GM12878 (cell line): ENCODE measurements around the gene METRNL. TPM values are rescaled to one million over a fixed set of nuclear protein-coding genes. Genes with fewer than 3 reads are reported as not detected.
A peak's percentile ranks its signal among the peaks of the same experiment; 100 is the strongest.
"Not testable (repeated sequence)": the region's sequence is repeated elsewhere in the genome, so short reads cannot be mapped to it uniquely, and the experiment has no call there.

Source experiments
- ATAC-seq: fragments of 200-7000 bp; cut with Tn5 transposase; 3 replicates; pipeline ENCODE4 v1.9.1; 2020; ENCODE audit warnings: mild to moderate bottlenecking, moderate library complexity
- BruUV-seq: library from RNA; stranded (reverse); fragments of 400-500 nt; replicated peaks from 2 replicates; lab custom pipeline; 2021; lab: Mats Ljungman, UMichigan
- CTCF ChIA-PET: fragments of 300-600 bp; sonication (Branson Sonifier 250); formaldehyde crosslinking; extraction: SDS; loops from one replicate; lab custom pipeline; 2021; ENCODE audit warnings: inconsistent platforms; lab: Yijun Ruan, JAX
- POLR2A ChIA-PET: fragments of 350-600 bp; formaldehyde crosslinking; extraction: SDS; loops from one replicate; lab custom pipeline; 2021; ENCODE audit warnings: inconsistent platforms; lab: Charles Lee
- RAD21 ChIA-PET: fragments of 300-600 bp; sonication (Branson Sonifier 250); formaldehyde crosslinking; loops from one replicate; lab custom pipeline; 2023; ENCODE audit warnings: antibody characterized with exemption; ENCODE audit not compliant: unreplicated experiment; lab: Charles Lee
- SMC1A ChIA-PET: fragments of 300-600 bp; sonication (Branson Sonifier 250); formaldehyde crosslinking; loops from one replicate; lab custom pipeline; 2023; ENCODE audit not compliant: unreplicated experiment, uncharacterized antibody; lab: Charles Lee
- DNase-seq: peaks from one replicate; pipeline ENCODE4 v3.0.0-alpha.2; 2011; ENCODE audit warnings: low read depth, low spot score
- FAIRE-seq: peaks from 3 replicates; lab custom pipeline; 2011; peaks lifted over from hg19 to GRCh38; lab: Jason Lieb, UNC
- H2AFZ ChIP-seq: 2 replicates; pipeline ENCODE4 v1.6.0; 2011; ENCODE audit warnings: low read depth, low read length, control low read depth; ENCODE audit not compliant: control insufficient read depth
- H3K27ac ChIP-seq: 2 replicates; pipeline ENCODE4 v1.5.1; 2011; ENCODE audit warnings: control low read depth; ENCODE audit not compliant: control insufficient read depth, insufficient read depth
- H3K27me3 ChIP-seq, 2 experiments: replicated peaks in 1 of 2; 2 replicates each; pipeline versions ENCODE4 v1.6.0 to v1.6.1; 2011; ENCODE audit warnings: low read length in 1 of 2; ENCODE audit not compliant: control insufficient read depth in 2 of 2, insufficient read depth in 2 of 2
- H3K36me3 ChIP-seq, 2 experiments: 2 replicates each; pipeline ENCODE4 v1.5.1; 2011; ENCODE audit warnings: low read length in 1 of 2; ENCODE audit not compliant: control insufficient read depth in 2 of 2, insufficient read depth in 2 of 2
- H3K4me1 ChIP-seq: 2 replicates; pipeline ENCODE4 v1.6.1; 2011; ENCODE audit warnings: mild to moderate bottlenecking, low read length, moderate library complexity, mixed read lengths; ENCODE audit not compliant: control insufficient read depth, insufficient read depth
- H3K4me2 ChIP-seq: 2 replicates; pipeline ENCODE4 v1.6.0; 2011; ENCODE audit warnings: control low read depth; ENCODE audit not compliant: control insufficient read depth, insufficient read depth
- H3K4me3 ChIP-seq: fragments of 200-600 bp; sonication (generic); 2 replicates; pipeline ENCODE4 v1.5.1; 2016
- H3K79me2 ChIP-seq: 2 replicates; pipeline ENCODE4 v1.6.0; 2011; ENCODE audit warnings: low read length; ENCODE audit not compliant: control insufficient read depth, insufficient read depth
- H3K9ac ChIP-seq: 2 replicates; pipeline ENCODE4 v1.8.0; 2011; ENCODE audit warnings: low read length, control low read depth, mixed read lengths; ENCODE audit not compliant: control insufficient read depth, insufficient read depth
- H3K9me3 ChIP-seq: replicated peaks from 3 replicates; pipeline ENCODE4 v1.5.1; 2011; ENCODE audit warnings: mild to moderate bottlenecking, low read length; ENCODE audit not compliant: control insufficient read depth, insufficient read depth
- H4K20me1 ChIP-seq: 2 replicates; pipeline ENCODE4 v1.6.0; 2011; ENCODE audit not compliant: control insufficient read depth, insufficient read depth
- CBX3 ChIP-seq: fragments of 200-600 bp; sonication (generic); IDR thresholded peaks from 2 replicates; pipeline ENCODE4 v1.6.1; 2016; ENCODE audit warnings: low read depth, borderline replicate concordance
- CBX5 ChIP-seq: sonication (generic); IDR thresholded peaks from 2 replicates; pipeline ENCODE4 v1.6.1; 2016; ENCODE audit warnings: low read depth, moderate library complexity, mild to moderate bottlenecking, inconsistent platforms
- MXI1 ChIP-seq: fragments of 150-350 bp; IDR thresholded peaks from 2 replicates; pipeline ENCODE4 v1.6.1; 2011; ENCODE audit warnings: low read depth, mild to moderate bottlenecking, inconsistent platforms, low read length, improper control_type of control experiment
- NFXL1 ChIP-seq: fragments of 450-650 bp; IDR thresholded peaks from 2 replicates; pipeline ENCODE4 v1.6.1; 2017; ENCODE audit warnings: antibody characterized with exemption, mild to moderate bottlenecking, borderline replicate concordance
- RFX5 ChIP-seq: IDR thresholded peaks from 2 replicates; pipeline ENCODE4 v1.6.1; 2011; ENCODE audit warnings: low read depth, low read length, improper control_type of control experiment
- SP1 ChIP-seq: IDR thresholded peaks from one replicate; pipeline ENCODE4 v1.6.1; 2011; ENCODE audit warnings: low read depth, low read length
- SRF ChIP-seq, 2 experiments: IDR thresholded peaks; 2 replicates each; pipeline ENCODE4 v1.6.1; 2011; ENCODE audit warnings: low read depth in 2 of 2, low read length in 2 of 2, mild to moderate bottlenecking in 1 of 2, moderate library complexity in 1 of 2
- STAT1 ChIP-seq: fragments of 450-650 bp; conservative IDR thresholded peaks from 2 replicates; pipeline ENCODE4 v1.6.1; 2014; ENCODE audit warnings: antibody characterized with exemption, mild to moderate bottlenecking
- STAT3 ChIP-seq: IDR thresholded peaks from 2 replicates; pipeline ENCODE4 v1.6.1; 2011; ENCODE audit warnings: low read depth, low read length, improper control_type of control experiment
- SUPT20H ChIP-seq: IDR thresholded peaks from 2 replicates; pipeline ENCODE4 v1.6.1; 2011; ENCODE audit warnings: low read depth, mild to moderate bottlenecking, low read length, moderate library complexity, borderline replicate concordance; ENCODE audit not compliant: control insufficient read depth
- TBL1XR1 ChIP-seq: IDR thresholded peaks from 2 replicates; pipeline ENCODE4 v1.6.1; 2012; ENCODE audit warnings: low read depth, low read length, improper control_type of control experiment
- ZBED1 ChIP-seq: IDR thresholded peaks from 2 replicates; pipeline ENCODE4 v1.6.1; 2016; ENCODE audit warnings: borderline replicate concordance
- WGBS: methylation state at CpG from one replicate; pipeline ENCODE4 v1.1.6; 2016; ENCODE audit warnings: low lambda C conversion rate; ENCODE audit not compliant: insufficient replicate concordance, insufficient coverage; ENCODE audit errors: missing lambda C conversion rate; 5-methylcytosine and 5-hydroxymethylcytosine counted together
- in situ Hi-C: fragments of 300-500 bp; cut with MboI; formaldehyde crosslinking; loops from 9 replicates; pipeline ENCODE4 v1.14.3; 2018; ENCODE audit warnings: mixed read lengths
- intact Hi-C: fragments of 100-400 bp; cut with micrococcal nuclease; formaldehyde crosslinking; loops from one replicate; pipeline ENCODE4 v1.14.2; 2022; ENCODE audit not compliant: unreplicated experiment
- polyA plus RNA-seq, 11 experiments: library from polyadenylated mRNA; depleted of rRNA in 4 of 11; unstranded in 6 of 11; stranded (reverse) in 5 of 11; fragments of >200 nt; fragmentation: Nextera tagmentation in 4 of 11; fragmentation: Illumina TruSeq in 1 of 11; extraction: Ambion mirVana in 4 of 11; extraction: Trizol in 1 of 11; gene quantifications; 1 replicate in 1 of 11; 2 replicates in 10 of 11; pipeline versions ENCODE4 v1.2.1 to v1.2.3, GENCODE V29; 2011 to 2016; ENCODE audit warnings: inconsistent platforms in 2 of 11, missing spikeins in 2 of 11, low read depth in 1 of 11
- total RNA-seq, 4 experiments: library from RNA; depleted of rRNA in 3 of 4; stranded (reverse); fragments of >200 nt in 3 of 4; fragmentation: Illumina TruSeq in 1 of 4; extraction: Trizol in 1 of 4; gene quantifications; 2 replicates each; pipeline versions ENCODE4 v1.2.1 to v1.2.3, GENCODE V29; 2013 to 2021
- TF ChIP-seq, protein P1 (sequence below): fragments of 150-350 bp; IDR thresholded peaks from 2 replicates; pipeline ENCODE4 v1.6.1; 2014; ENCODE audit warnings: mild to moderate bottlenecking, low read depth, low read length
- TF ChIP-seq, protein P2 (sequence below): fragments of 150-350 bp; IDR thresholded peaks from 2 replicates; pipeline ENCODE4 v1.6.1; 2016; ENCODE audit warnings: low read depth, low read length

METRNL gene
- total and polyA plus RNA-seq, 10 of the 15 experiments (the other 5 are each of a cell fraction or from before 2014, with no cell fraction given): 0.05 to 3.7 (median 0.48) TPM; not detected in 2

DNA sequence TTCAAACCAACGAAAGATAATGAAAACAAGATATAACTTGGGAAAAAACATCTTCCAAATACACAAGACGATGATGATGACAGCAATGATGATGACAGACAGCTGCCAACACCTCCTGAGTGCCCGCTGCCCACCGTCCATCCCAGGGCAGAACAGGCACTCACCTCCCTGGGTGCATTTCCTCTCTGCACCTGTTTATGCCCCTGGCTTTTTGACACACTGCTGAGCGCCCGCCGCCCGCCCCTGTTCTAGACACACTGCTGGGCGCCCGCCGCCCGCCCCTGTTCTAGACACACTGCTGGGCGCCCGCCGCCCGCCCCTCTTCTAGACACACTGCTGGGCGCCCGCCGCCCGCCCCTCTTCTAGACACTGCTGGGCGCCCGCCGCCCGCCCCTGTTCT, 40.4 kb upstream of the METRNL start:
- ATAC-seq, H4K20me1 ChIP-seq, POLR2A ChIA-PET, H3K4me1 ChIP-seq, H3K4me3 ChIP-seq, H3K4me2 ChIP-seq, intact Hi-C loops, H3K36me3 ChIP-seq, FAIRE-seq, BruUV-seq, in situ Hi-C loops, H3K9ac ChIP-seq, H2AFZ ChIP-seq, RAD21 ChIA-PET, CTCF ChIA-PET, H3K79me2 ChIP-seq, H3K27me3 ChIP-seq, DNase-seq, SMC1A ChIA-PET, H3K27ac ChIP-seq: not testable (repeated sequence)
- peaks cover 14% of the 10 kb centered on the region for H3K9me3 ChIP-seq
- WGBS: 84% methylated on average over 4 of the region's 24 CpGs

DNA sequence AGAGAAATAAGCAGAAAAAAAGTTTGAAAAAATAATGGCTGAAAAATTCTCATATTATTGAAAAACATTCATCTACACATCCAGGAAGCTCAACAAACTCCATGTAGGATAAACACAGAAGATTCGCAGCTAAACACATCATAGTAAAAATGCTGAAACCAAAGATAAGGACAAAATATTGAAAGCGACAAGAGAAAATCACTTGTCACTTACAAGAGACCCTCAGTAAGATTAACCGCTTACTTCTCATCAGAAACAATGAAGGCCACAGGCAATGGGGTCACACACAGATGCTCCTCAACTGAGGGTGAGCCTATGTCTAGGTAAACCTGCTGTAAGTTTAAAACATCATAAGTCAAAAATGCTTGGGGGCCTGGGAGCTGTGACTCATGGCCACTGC, 38.1 kb upstream of the METRNL start:
- no peak overlapping the region for H3K4me2 ChIP-seq
- H3K27ac ChIP-seq: no peak overlapping the region
- no peaks in the 10 kb centered on the region for H3K79me2 ChIP-seq
- TF ChIP-seq STAT3 (no peak), TBL1XR1 (no peak), ZBED1 (no peak), NFXL1 (no peak), MXI1 (no peak), RFX5 (no peak), SUPT20H (no peak), SRF (IDR thresholded peaks at IDR 0.05; ENCODE audit: low read depth in 2 of 2, low read length in 2 of 2) (no peak), SP1 (no peak), CBX3 (0 out of 2 replicates have a peak, but pooled peaks have one; percentile 92), CBX5 (peak; percentile 97), STAT1 (no peak)
- TF ChIP-seq, protein P1, sequence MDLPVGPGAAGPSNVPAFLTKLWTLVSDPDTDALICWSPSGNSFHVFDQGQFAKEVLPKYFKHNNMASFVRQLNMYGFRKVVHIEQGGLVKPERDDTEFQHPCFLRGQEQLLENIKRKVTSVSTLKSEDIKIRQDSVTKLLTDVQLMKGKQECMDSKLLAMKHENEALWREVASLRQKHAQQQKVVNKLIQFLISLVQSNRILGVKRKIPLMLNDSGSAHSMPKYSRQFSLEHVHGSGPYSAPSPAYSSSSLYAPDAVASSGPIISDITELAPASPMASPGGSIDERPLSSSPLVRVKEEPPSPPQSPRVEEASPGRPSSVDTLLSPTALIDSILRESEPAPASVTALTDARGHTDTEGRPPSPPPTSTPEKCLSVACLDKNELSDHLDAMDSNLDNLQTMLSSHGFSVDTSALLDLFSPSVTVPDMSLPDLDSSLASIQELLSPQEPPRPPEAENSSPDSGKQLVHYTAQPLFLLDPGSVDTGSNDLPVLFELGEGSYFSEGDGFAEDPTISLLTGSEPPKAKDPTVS: no peak
- TF ChIP-seq, protein P2, sequence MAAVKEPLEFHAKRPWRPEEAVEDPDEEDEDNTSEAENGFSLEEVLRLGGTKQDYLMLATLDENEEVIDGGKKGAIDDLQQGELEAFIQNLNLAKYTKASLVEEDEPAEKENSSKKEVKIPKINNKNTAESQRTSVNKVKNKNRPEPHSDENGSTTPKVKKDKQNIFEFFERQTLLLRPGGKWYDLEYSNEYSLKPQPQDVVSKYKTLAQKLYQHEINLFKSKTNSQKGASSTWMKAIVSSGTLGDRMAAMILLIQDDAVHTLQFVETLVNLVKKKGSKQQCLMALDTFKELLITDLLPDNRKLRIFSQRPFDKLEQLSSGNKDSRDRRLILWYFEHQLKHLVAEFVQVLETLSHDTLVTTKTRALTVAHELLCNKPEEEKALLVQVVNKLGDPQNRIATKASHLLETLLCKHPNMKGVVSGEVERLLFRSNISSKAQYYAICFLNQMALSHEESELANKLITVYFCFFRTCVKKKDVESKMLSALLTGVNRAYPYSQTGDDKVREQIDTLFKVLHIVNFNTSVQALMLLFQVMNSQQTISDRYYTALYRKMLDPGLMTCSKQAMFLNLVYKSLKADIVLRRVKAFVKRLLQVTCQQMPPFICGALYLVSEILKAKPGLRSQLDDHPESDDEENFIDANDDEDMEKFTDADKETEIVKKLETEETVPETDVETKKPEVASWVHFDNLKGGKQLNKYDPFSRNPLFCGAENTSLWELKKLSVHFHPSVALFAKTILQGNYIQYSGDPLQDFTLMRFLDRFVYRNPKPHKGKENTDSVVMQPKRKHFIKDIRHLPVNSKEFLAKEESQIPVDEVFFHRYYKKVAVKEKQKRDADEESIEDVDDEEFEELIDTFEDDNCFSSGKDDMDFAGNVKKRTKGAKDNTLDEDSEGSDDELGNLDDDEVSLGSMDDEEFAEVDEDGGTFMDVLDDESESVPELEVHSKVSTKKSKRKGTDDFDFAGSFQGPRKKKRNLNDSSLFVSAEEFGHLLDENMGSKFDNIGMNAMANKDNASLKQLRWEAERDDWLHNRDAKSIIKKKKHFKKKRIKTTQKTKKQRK: no peak
- ChIA-PET CTCF (no interaction called here), SMC1A (no interaction called here), POLR2A (no interaction called here), RAD21 (no interaction called here)
- H3K9me3 ChIP-seq: peaks cover 14% of the 10 kb centered on the region
- H3K4me1 ChIP-seq: no peaks in the 10 kb centered on the region
- ATAC-seq: no peak
- in situ Hi-C loops: no loop called here
- H3K27me3 ChIP-seq: no peaks in the 10 kb centered on the region
- no peak overlapping the region for H3K9ac ChIP-seq
- H3K36me3 ChIP-seq: peaks cover 0 to 1% of the 10 kb centered on the region in 2 experiments; a peak in 1 of 4 replicates
- WGBS: 100% methylated on average over 3 of the region's 3 CpGs
- intact Hi-C loops: no loop called here
- H3K4me3 ChIP-seq: no peak overlapping the region
- no peak overlapping the region for H2AFZ ChIP-seq
- no peak for DNase-seq
- no peak for FAIRE-seq
- no peaks in the 10 kb centered on the region for H4K20me1 ChIP-seq
- BruUV-seq: no TSS peak
